22Rv1 (cell line): Measurements from ENCODE around the gene KREMEN1.

ENCODE experiments used
- H3K27ac ChIP-seq: fragments of 450-650 bp; 2 replicates; pipeline ENCODE4 v1.5.1; 2017
- CTCF ChIP-seq: fragments of 450-650 bp; IDR thresholded peaks from 2 replicates; pipeline ENCODE4 v1.5.1; 2017; ENCODE audit warnings: mild to moderate bottlenecking
- ZFX ChIP-seq: fragments of 450-650 bp; IDR thresholded peaks from 2 replicates; pipeline ENCODE4 v1.6.1; 2017; ENCODE audit warnings: antibody characterized with exemption, borderline replicate concordance

The KREMEN1 gene

GRCh38 chr22:29098296-29098695, 25.5 kb downstream of the KREMEN1 start:
- no peak for TF ChIP-seq ZFX
- no peak for TF ChIP-seq CTCF
- no peak overlapping the region for H3K27ac ChIP-seq

GRCh38 chr22:29102300-29102699, 29.5 kb downstream of the KREMEN1 start:
- no peak for TF ChIP-seq ZFX
- no peak for TF ChIP-seq CTCF
- no peak overlapping the region for H3K27ac ChIP-seq

- no peak for TF ChIP-seq CTCF
- TF ChIP-seq ZFX, result no peak
- no peak overlapping the region for H3K27ac ChIP-seq
Measured at GRCh38 chr22:29103121-29103520, 30.3 kb downstream of the KREMEN1 start.

GRCh38 chr22:29105468-29105867, 32.6 kb downstream of the KREMEN1 start:
- TF ChIP-seq CTCF (no peak), ZFX (no peak)
- no peak overlapping the region for H3K27ac ChIP-seq

GRCh38 chr22:29106839-29107238, 34.0 kb downstream of the KREMEN1 start:
- TF ChIP-seq CTCF (no peak), ZFX (no peak)
- H3K27ac ChIP-seq, result no peak overlapping the region

GRCh38 chr22:29108137-29108536, 35.3 kb downstream of the KREMEN1 start:
- no peak for TF ChIP-seq CTCF
- no peak for TF ChIP-seq ZFX
- H3K27ac ChIP-seq, result no peak overlapping the region

GRCh38 chr22:29109822-29110221, 37.0 kb downstream of the KREMEN1 start:
- no peak for TF ChIP-seq CTCF
- TF ChIP-seq ZFX, result no peak

More at GRCh38 chr22:29109822-29110221, 37.0 kb downstream of the KREMEN1 start:
- H3K27ac ChIP-seq, result no peak overlapping the region
